ENCODE measurements around the gene AMBP. TPM values are rescaled to one million over a fixed set of nuclear protein-coding genes. Genes with fewer than 3 reads are reported as not detected.

Gene AMBP
- total and polyA plus RNA-seq, 2 of the 13 experiments (the other 11 are each of a cell fraction or from before 2014, with no cell fraction given), result 1,510 to 2,580 TPM

DNA sequence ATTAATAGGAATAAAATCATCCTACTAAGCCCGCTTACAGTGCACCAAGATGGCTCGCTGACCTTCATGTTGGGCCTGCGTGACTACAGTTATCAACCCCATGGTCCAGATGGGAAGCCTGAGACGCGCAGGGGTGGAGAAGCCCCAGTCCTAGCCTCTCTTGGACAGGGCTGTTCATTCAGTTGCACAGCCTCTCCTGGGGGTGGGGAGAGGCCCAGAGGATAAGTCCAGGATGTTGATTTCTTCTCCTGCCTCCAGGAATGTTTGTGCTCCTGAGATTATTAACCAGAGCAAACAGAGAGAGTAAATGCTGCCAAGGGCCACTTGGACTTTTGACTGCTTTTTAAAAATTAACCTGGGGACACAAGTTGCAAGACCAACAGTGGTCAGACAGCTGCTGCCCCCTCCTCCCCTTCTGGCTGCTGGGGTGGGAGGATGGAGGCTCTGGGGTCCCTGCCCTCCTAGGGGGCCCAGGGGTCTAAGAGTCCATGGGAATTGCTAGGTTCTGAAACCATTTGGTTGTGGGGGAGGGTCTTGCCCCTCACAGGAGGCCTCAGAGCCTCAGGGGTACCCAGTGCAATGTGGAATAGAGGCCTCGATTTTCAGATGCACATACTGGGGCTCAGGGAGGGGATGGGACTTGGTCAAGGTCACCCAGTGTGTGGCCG lies 2.8 kb upstream of the AMBP start (continued):
- TF ChIP-seq ZNF589 (CRISPR knock-in tag; conservative IDR thresholded peaks at IDR 0.05) (no peak), ZNF564 (CRISPR knock-in tag; IDR thresholded peaks at IDR 0.05) (no peak), ZNF616 (CRISPR knock-in tag; IDR thresholded peaks at IDR 0.05; ENCODE audit: low read depth) (no peak), ASH2L (IDR thresholded peaks at IDR 0.05; ENCODE audit: insufficient read length, low read depth, low read length) (peak; percentile 99), WIZ (CRISPR knock-in tag; IDR thresholded peaks at IDR 0.05) (no peak), ZNF44 (CRISPR knock-in tag; IDR thresholded peaks at IDR 0.05) (no peak), ZNF644 (CRISPR knock-in tag; IDR thresholded peaks at IDR 0.05; ENCODE audit: low read depth) (peak; percentile 54; the same call in 1 of the 2 replicates), REST (IDR thresholded peaks at IDR 0.05; ENCODE audit: borderline replicate concordance in 1 of 2, low read depth in 1 of 2, low read length in 2 of 2) (peak in 1 of 2 experiments; percentile 75; a peak in 2 of 4 replicates), HMGXB4 (CRISPR knock-in tag; IDR thresholded peaks at IDR 0.05; ENCODE audit: borderline replicate concordance in 1 of 2, low read depth in 1 of 2) (peak; percentile 24 to 35; a peak in 1 of 4 replicates), CREM (IDR thresholded peaks at IDR 0.05) (peak; percentile 86), CREM (CRISPR knock-in tag; IDR thresholded peaks at IDR 0.05) (no peak), ZNF33B (CRISPR knock-in tag; IDR thresholded peaks at IDR 0.05) (no peak), NR2C2 (CRISPR knock-in tag; IDR thresholded peaks at IDR 0.05; ENCODE audit: borderline replicate concordance) (peak; percentile 57; the same call in 1 of the 2 replicates), MTA3 (CRISPR knock-in tag; IDR thresholded peaks at IDR 0.05) (no peak), BCL6 (CRISPR knock-in tag; IDR thresholded peaks at IDR 0.05) (peak; percentile 80), HOXA9 (CRISPR knock-in tag; IDR thresholded peaks at IDR 0.05; ENCODE audit: borderline replicate concordance) (no peak), ZBTB7A (CRISPR knock-in tag; IDR thresholded peaks at IDR 0.05) (peak; percentile 99), TEAD2 (CRISPR knock-in tag; IDR thresholded peaks at IDR 0.05) (no peak), MED8 (CRISPR knock-in tag; IDR thresholded peaks at IDR 0.05; ENCODE audit: insufficient replicate concordance) (peak; percentile 93), ZNF788 (CRISPR knock-in tag; IDR thresholded peaks at IDR 0.05; ENCODE audit: borderline replicate concordance) (peak; percentile 59)
- TF ChIP-seq, protein P1, sequence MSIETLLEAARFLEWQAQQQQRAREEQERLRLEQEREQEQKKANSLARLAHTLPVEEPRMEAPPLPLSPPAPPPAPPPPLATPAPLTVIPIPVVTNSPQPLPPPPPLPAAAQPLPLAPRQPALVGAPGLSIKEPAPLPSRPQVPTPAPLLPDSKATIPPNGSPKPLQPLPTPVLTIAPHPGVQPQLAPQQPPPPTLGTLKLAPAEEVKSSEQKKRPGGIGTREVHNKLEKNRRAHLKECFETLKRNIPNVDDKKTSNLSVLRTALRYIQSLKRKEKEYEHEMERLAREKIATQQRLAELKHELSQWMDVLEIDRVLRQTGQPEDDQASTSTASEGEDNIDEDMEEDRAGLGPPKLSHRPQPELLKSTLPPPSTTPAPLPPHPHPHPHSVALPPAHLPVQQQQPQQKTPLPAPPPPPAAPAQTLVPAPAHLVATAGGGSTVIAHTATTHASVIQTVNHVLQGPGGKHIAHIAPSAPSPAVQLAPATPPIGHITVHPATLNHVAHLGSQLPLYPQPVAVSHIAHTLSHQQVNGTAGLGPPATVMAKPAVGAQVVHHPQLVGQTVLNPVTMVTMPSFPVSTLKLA (IDR thresholded peaks at IDR 0.05), result no peak
- TF ChIP-seq, protein P2, sequence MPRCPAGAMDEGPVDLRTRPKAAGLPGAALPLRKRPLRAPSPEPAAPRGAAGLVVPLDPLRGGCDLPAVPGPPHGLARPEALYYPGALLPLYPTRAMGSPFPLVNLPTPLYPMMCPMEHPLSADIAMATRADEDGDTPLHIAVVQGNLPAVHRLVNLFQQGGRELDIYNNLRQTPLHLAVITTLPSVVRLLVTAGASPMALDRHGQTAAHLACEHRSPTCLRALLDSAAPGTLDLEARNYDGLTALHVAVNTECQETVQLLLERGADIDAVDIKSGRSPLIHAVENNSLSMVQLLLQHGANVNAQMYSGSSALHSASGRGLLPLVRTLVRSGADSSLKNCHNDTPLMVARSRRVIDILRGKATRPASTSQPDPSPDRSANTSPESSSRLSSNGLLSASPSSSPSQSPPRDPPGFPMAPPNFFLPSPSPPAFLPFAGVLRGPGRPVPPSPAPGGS (CRISPR knock-in tag; IDR thresholded peaks at IDR 0.05), result no peak; the same call in 1 of the 2 replicates
